GM19324 (cell line): ENCODE results near the gene RRP7A.
"Not testable (repeated sequence)": the region's sequence is repeated elsewhere in the genome, so short reads cannot be mapped to it uniquely, and the experiment has no call there.

Experiments used
- ATAC-seq: cut with Tn5 transposase; IDR thresholded peaks from one replicate; pipeline ENCODE4 v1.9.1; 2021; ENCODE audit warnings: mild to moderate bottlenecking, moderate library complexity; ENCODE audit not compliant: unreplicated experiment, low FRiP score

RRP7A gene

GRCh38 chr22:42500161-42500835 is 19.3 kb downstream of the RRP7A start:
- no peak for ATAC-seq

DNA sequence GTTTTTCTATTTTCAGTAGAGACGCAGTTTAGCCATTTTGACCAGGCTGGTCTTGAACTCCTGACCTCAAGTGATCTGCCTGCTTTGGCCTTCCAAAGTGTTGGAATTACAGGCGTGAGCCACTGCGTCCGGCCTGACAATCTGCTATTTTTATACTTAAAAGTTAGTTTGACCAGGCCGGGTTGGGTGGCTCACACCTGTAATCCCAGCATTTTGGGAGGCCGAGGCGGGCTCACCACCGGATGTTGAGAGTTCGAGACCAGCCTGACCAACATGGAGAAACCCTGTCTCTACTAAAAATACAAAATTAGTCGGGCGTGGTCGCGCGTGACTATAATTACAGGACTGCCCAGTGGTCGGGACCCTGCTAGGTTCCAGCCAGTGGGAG is 19.8 kb downstream of the RRP7A start:
- not testable (repeated sequence) for ATAC-seq

DNA sequence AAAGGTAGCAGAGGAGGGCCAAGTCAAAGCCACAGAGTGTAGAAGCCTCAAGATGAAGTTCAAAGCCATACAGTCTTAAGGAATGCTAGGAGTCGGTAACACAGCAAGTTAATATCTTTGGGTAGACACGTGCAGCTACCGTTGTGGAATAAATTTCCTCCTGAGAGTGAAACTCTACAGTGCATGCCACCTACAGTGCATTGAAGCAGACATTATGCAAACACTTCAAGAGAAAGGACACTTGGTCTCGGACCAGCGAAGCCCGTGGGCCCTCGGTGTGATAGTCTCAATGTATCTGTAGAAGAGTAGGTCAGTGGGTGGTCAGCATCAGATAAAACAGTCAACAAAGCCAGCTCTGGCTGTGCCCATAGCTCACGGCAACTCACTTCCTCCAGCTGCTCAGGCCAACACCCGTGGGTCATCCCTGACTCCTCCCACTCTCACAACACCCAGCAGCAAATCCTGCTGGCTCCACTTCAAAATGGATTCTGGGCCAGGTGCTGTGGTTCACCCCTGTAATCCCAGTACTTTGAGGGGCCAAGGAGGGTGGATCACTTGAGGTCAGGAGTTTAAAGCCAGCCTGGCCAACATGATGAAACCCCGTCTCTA is 24.0 kb downstream of the RRP7A start:
- not testable (repeated sequence) for ATAC-seq

DNA sequence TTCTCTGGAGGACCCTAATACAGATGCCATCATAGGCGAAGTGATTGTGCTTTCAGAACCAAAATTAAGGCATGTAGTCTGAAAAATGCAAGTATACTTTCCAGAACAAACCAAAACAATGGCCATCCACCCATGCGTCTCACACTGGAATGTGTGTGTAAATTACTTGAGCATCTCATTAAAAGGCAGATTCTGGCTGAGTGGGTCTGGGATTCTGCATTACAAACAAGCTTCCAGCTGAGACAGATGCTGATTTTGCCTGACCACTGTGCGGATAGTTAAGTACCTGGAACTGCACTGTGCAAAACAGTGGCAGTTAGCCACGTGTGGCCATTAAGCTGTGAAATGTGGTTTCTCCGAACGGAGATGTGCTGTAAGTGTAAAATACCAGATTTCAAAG is 26.2 kb downstream of the RRP7A start:
- no peak for ATAC-seq

- no peak for ATAC-seq
Measured at GRCh38 chr22:42492323-42492690, 27.3 kb downstream of the RRP7A start.

DNA sequence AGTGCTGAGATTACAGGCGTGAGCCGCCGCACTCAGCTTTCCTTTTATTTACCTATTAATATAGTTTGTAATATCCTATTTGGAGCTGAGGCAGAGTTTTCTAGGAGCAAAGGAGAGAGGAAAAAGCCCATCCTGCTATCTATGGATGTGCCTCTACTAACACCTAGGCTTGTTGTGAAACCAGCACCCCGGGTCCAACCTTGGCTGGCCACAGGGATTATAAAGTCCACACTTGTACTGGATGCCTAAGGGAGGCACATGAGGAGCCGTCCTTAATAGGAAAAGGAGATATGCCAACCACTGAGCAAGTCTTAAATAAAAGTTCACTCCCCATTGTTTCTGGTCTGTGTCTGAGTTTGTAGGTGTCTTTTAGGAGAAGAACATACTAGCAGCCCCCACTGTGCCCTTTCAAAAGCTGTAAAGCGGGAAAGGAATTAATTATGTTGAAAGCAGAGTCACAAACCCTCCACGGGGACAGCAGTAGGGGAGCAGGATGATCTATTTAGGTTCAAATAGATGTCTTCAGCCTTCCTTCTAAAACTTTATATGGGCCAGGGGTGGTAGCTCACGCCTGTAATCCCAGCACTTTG is 29.3 kb downstream of the RRP7A start:
- ATAC-seq: no peak

DNA sequence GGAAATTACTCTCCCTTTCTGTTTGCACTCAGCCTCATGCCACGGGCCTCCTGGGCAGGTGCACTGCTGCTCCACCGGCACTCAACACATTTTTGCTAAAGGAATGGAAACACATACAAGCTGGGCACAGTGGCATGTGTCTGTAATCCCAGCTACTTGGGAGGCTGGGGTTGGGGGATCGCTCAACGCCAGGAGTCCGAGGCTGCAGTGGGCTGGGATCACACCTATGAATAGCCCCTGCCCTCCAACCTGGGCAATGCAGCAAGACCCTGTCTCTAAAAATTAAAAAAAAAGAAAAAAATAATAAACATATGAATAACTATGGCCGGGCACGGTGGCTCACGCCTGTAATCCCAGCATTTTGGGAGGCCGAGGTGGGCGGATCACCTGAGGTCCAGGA is 30.6 kb downstream of the RRP7A start:
- ATAC-seq: no peak

GRCh38 chr22:42484506-42484905 is 35.1 kb downstream of the RRP7A start:
- ATAC-seq: no peak

DNA sequence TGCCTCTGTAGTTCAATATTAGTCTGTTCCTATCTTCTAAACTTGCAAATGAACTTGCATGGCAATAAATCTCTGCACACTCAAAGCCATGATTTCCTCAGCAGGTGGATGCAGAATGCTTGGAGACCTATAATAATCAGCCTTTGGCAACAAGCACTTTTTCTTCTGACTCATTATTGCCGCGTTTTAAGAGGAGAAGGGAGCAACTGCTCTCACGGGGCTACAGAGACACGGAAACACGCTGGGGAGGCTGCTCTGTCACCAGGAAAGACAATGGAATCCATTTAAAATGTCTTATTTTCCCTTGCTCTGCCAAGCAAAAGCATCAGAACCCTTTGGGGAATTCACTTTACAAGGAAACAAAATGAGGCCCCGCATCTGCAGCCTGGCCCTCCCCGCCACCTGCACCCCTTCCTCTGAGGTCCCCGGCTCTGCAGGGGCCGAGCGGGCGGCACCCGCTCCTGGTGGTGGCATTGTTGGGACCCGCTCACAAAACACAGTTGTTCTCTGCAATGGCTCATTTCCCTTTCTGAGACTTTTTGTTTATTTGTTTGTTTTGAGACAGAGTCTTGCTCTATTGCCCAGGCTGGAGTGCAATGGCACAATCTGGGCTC is 35.9 kb downstream of the RRP7A start:
- ATAC-seq: not testable (repeated sequence)

GRCh38 chr22:42475122-42475521 is 44.5 kb downstream of the RRP7A start:
- no peak for ATAC-seq

DNA sequence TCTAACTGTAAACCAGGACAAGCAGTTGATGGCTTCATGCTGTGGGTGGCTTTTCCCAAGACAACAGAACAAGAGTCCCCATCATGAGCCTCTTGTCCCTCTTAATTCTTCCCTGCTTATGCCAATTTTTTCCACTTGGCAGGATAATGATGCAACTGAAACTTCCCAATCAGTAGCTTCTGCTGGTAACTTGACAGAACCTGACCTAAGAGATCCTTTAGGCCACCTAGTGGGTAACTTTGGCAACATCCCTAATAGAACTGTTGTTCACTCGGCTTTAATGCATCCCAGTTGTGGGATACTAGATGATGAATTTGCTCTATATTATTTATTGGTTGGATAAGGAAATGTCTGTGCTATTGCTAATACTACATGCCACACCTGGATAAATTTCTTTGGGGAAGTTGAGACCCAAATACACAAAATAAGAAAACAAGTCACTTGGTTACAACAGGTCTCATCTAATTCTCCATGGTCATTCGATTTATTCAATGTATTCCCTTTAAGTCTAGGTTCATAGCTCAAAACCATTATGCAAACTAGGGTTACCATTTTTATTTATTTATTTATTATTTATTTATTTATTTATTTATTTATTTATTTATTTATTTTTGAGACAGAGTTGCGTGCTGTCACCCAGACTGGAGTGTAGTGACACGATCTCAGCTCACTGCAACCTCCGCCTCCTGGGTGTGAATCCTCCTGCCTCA is 46.0 kb downstream of the RRP7A start:
- no peak for ATAC-seq

DNA sequence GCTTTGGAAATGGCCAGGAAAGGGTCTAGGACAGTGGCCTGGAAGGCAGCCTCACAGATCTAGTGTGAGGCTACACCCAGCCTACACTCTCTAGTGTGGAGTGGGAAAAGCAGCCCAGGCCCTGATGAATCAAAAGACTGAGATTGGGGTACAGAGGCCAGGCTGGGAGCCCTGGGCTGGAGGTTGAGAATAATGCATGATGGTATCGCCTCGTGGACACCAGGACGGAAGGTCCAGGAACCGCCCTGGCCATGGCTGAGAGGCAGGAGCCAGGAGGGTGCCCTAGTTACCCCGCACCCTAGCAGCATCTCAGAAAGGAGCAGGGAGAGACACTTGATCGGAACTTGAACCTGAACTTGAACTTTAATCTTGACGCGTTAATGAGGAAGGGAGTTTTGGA is 46.9 kb downstream of the RRP7A start:
- ATAC-seq: no peak

GRCh38 chr22:42471441-42471840 is 48.2 kb downstream of the RRP7A start:
- no peak for ATAC-seq

GRCh38 chr22:42470366-42471082 is 49.1 kb downstream of the RRP7A start:
- no peak for ATAC-seq

- no peak for ATAC-seq
Measured at GRCh38 chr22:42468841-42469240, 50.8 kb downstream of the RRP7A start.

DNA sequence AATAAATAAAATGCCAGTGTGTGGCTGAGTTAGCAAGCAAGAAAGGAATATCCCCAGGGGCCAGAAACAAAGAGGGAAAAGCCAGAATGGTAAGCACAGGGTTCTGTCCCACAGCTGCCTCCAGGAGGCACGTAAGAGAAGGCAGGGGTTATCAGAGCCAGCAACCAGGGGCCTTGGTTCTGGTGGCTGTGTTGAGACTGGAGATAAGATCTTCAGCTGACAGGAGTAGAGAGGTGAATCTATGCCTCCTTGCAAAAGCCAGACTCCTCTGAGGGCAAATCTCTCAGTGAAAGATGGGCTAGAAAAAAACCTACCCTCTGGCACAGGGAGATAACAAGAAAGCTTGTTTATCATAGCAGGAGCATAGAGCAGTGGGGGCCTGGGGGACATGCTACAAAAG is 57.6 kb downstream of the RRP7A start:
- no peak for ATAC-seq

- ATAC-seq: no peak
Measured at GRCh38 chr22:42461511-42461910, 58.1 kb downstream of the RRP7A start.
